ENCODE measurements around the gene RABGAP1L. TPM values are rescaled to one million over a fixed set of nuclear protein-coding genes. Genes with fewer than 3 reads are reported as not detected.

The RABGAP1L gene
- total and polyA plus RNA-seq, 2 of the 8 experiments (the other 6 are each of a cell fraction or from before 2014, with no cell fraction given) = 33.3 to 156 TPM

GRCh38 chr1:174324493-174324892 lies 165.2 kb downstream of the RABGAP1L start:
- Histone ChIP-seq H3K27ac (ENCODE audit: low read depth, low read length) (no peak overlapping the region), H3K4me2 (ENCODE audit: insufficient read depth in 1 of 2, low read depth in 2 of 2, low read length in 2 of 2) (no peak overlapping the region), H2BK12ac (ENCODE audit: low read depth, low read length) (no peak overlapping the region), H3K79me2 (ENCODE audit: control insufficient read depth in 1 of 2, insufficient read depth in 2 of 2, low read length in 2 of 2) (no peaks in the 10 kb centered on the region), H3K36me3 (ENCODE audit: control insufficient read depth in 2 of 4, insufficient read depth in 4 of 4, low read length in 3 of 4) (peaks cover 0 to 4% (median 0%) of the 10 kb centered on the region in 4 experiments; a peak in 3 of 8 replicates), H2BK5ac (ENCODE audit: low read depth, low read length) (no peak overlapping the region), H3K23me2 (ENCODE audit: low read depth, low read length) (no peaks in the 10 kb centered on the region), H4K8ac (ENCODE audit: extremely low read depth, insufficient read depth, low read length) (no peak overlapping the region), H3K14ac (ENCODE audit: insufficient read length) (no peak overlapping the region), H3K4me1 (replicated peaks in 1 of 4; ENCODE audit: control insufficient read depth in 3 of 4, insufficient read depth in 4 of 4, low read length in 3 of 4) (no peaks in the 10 kb centered on the region), H4K91ac (replicated peaks; ENCODE audit: insufficient read length, low read length) (no peak overlapping the region), H4K20me1 (replicated peaks in 1 of 2; ENCODE audit: control insufficient read depth in 1 of 2, insufficient read depth in 2 of 2, low read length in 2 of 2) (no peaks in the 10 kb centered on the region), H2AFZ (ENCODE audit: low read length) (no peak overlapping the region), H3K4me3 (ENCODE audit: extremely low read depth in 1 of 4, insufficient read depth in 2 of 4, low read depth in 3 of 4, low read length in 4 of 4) (no peak overlapping the region), H3K27me3 (replicated peaks in 1 of 4; ENCODE audit: control insufficient read depth in 3 of 4, extremely low read depth in 1 of 4, insufficient read depth in 3 of 4, low read length in 3 of 4) (no peaks in the 10 kb centered on the region), H3K18ac (ENCODE audit: extremely low read depth, low read length) (no peak overlapping the region), H3K79me1 (ENCODE audit: low read depth, low read length) (no peaks in the 10 kb centered on the region), H3K4ac (replicated peaks; ENCODE audit: insufficient read length, low read depth, low read length) (no peak overlapping the region), H4K5ac (ENCODE audit: insufficient read length, low read depth, low read length) (no peak overlapping the region), H3K56ac (replicated peaks; ENCODE audit: insufficient read length, low read depth, low read length) (no peak overlapping the region), H2AK5ac (ENCODE audit: low read depth, low read length) (no peak overlapping the region), H2BK120ac (replicated peaks; ENCODE audit: low read depth, low read length) (no peak overlapping the region), H3K9ac (replicated peaks in 1 of 4; ENCODE audit: extremely low read depth in 1 of 4, low read depth in 3 of 4, low read length in 3 of 4) (no peak overlapping the region), H2BK20ac (ENCODE audit: low read length) (no peak overlapping the region), H2BK15ac (ENCODE audit: low read length) (no peak overlapping the region), H3K9me3 (ENCODE audit: insufficient read depth in 2 of 2, low read depth in 1 of 2, low read length in 1 of 2) (peaks cover 19 to 29% of the 10 kb centered on the region in 2 experiments), H3K23ac (ENCODE audit: insufficient read length) (no peak overlapping the region)
- no peak for TF ChIP-seq EGR1 (IDR thresholded peaks at IDR 0.05; ENCODE audit: borderline replicate concordance, low read depth, low read length)
- TF ChIP-seq TEAD4 (IDR thresholded peaks at IDR 0.05; ENCODE audit: low read depth, low read length) = no peak
- TF ChIP-seq FOSL1 (IDR thresholded peaks at IDR 0.05; ENCODE audit: insufficient read depth, low read depth, low read length) = no peak
- no peak for TF ChIP-seq TAF1 (IDR thresholded peaks at IDR 0.05; ENCODE audit: low read depth, low read length)
- no peak for TF ChIP-seq KDM4A (IDR thresholded peaks at IDR 0.05; ENCODE audit: low read depth, low read length, severe bottlenecking)
- TF ChIP-seq SAP30 (IDR thresholded peaks at IDR 0.05; ENCODE audit: insufficient read depth, insufficient replicate concordance, low read length) = no peak
- POLR2A ChIA-PET (ENCODE audit: partially characterized antibody) = no interaction called here
- DNase-seq (ENCODE audit: low read depth in 1 of 2, low spot score in 2 of 2) = no peak
- CTCF ChIA-PET (ENCODE audit: partially characterized antibody) = no interaction called here
- 95% methylated on average over 1 of the region's 1 CpG; no CpG with 5 or more reads in 1 of the 2 experiments for WGBS, 2 experiments (ENCODE audit: extremely low coverage in 1 of 2, insufficient coverage in 1 of 2, insufficient read length in 1 of 2, insufficient replicate concordance in 2 of 2, low coverage in 1 of 2, low lambda C conversion rate in 2 of 2, missing lambda C conversion rate in 1 of 2)
- FAIRE-seq = no peak

Data from H1 (cell line).